ENCODE measurements around the gene FRAT2.

DNA sequence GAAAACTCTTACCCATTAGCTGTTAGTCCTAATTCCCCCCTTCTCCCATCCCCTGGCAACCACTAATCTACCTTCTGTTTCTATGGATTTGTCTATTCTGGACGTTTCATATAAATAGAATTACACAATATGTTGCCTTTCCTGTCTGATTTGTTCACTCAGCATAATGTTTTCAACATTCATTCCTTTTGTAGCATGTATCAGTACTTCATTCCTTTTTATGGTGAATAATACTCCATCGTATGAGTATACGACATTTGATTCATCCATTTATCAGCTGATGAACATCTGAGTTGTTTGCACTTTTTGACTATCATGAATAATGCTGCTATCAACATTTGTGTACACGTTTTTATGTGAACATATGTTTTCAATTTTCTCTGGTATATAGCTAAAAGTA is 19.9 kb downstream of the FRAT2 start:
- TF ChIP-seq, protein P1, sequence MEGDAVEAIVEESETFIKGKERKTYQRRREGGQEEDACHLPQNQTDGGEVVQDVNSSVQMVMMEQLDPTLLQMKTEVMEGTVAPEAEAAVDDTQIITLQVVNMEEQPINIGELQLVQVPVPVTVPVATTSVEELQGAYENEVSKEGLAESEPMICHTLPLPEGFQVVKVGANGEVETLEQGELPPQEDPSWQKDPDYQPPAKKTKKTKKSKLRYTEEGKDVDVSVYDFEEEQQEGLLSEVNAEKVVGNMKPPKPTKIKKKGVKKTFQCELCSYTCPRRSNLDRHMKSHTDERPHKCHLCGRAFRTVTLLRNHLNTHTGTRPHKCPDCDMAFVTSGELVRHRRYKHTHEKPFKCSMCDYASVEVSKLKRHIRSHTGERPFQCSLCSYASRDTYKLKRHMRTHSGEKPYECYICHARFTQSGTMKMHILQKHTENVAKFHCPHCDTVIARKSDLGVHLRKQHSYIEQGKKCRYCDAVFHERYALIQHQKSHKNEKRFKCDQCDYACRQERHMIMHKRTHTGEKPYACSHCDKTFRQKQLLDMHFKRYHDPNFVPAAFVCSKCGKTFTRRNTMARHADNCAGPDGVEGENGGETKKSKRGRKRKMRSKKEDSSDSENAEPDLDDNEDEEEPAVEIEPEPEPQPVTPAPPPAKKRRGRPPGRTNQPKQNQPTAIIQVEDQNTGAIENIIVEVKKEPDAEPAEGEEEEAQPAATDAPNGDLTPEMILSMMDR (IDR thresholded peaks at IDR 0.05): no peak
- TF ChIP-seq POLR2A (IDR thresholded peaks at IDR 0.05): no peak

Measured in prostate gland (tissue), 2 donors.